ENCODE results near the gene JADE1.
A peak's percentile ranks its signal among the peaks of the same experiment; 100 is the strongest.

JADE1 gene

DNA sequence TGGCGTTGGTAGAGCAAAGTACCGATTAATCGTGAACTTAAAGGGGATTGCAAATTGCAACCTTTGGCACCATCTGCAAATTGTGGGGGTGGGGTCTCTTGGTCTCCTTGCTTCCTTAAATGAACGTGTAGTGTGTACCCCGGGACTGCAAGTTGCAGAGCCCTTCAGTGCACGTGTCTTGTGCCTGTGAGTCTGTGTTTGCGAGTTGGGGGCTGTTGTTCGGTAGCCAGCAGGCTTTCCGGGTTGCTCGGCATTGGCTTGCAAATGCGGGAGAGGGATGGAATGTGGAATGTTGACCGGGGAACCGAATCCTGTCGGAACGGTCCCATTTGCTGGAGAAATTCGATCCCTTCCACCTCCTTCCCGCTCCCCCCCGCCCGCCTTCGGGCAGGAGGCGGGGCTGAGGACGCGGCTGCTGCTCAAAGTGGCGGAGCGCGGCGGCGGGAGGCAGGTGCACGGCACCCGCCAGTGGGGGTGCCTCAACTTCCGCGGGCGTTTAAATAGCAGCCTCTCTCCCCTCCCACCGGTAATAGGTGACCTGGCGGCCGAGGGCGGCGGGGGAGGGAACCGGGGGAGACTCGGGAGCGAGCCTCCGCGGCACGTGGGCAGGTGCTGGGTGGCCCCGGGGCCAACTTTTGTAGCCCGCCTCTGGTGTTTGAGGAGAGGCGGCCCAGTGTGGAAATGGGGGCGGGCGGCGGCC is 1.5 kb downstream of the JADE1 start:
- DNase-seq = peak; percentile 51

- peak; percentile 43 for DNase-seq
Measured at GRCh38 chr4:128811571-128812441, 2.3 kb downstream of the JADE1 start.

DNA sequence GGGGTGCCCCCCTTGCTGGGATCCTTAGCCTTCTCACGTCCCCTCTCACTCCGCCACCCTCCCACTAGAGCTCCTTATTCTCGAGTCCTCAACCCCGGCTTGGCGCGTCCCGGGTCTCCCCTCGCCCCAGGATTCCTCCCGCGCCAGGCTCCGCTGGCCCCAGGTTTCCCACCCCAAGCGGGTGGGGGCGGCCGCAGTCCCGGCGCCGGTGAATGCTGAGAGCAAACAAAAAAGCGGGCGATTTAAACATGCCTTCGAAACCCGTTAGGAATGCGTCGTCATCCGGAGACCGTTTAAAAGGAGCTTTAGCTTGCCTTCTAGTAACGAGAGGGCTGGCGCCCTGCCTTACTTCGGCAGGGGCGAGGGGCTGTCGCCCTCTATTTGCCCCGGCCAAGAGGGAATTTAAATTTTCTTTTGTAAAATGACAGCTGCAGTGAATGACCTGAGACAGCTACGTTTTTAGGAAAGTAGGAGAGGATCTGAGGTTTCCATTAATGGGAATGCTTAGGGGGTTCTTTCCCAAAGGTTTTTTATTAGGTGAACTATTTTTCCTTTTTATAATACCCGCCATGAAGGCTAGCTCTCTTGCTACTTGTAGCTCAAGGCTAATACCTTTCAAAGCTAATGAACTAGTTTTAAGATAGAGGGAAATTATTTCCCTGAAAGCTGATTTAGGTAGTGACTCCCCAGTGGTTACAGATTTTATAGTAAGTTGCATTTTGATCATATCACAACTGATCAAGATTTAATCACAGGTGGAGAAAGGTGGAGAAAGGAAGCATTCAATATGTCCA is 3.1 kb downstream of the JADE1 start:
- no peak for DNase-seq

GRCh38 chr4:128813965-128814364 is 4.5 kb downstream of the JADE1 start:
- DNase-seq = no peak

DNA sequence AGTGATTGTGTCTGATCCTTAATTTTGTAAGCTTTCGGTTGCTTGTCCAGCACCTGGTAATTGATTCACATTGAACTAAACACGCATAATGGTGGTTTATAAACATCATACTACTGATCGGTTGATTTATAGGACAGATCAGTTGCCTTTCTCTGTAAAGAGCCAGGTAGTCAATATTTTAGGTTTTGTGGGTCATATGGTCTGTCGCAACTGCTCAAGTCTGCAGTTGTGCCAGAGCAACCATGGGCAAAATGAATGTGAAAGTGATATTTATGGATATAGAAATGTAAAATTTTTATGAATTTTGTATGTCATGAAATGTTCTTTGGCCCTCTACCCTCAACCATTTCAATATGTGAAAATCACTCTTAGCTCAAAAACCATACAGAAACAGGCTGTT is 8.9 kb downstream of the JADE1 start:
- no peak for DNase-seq

DNA sequence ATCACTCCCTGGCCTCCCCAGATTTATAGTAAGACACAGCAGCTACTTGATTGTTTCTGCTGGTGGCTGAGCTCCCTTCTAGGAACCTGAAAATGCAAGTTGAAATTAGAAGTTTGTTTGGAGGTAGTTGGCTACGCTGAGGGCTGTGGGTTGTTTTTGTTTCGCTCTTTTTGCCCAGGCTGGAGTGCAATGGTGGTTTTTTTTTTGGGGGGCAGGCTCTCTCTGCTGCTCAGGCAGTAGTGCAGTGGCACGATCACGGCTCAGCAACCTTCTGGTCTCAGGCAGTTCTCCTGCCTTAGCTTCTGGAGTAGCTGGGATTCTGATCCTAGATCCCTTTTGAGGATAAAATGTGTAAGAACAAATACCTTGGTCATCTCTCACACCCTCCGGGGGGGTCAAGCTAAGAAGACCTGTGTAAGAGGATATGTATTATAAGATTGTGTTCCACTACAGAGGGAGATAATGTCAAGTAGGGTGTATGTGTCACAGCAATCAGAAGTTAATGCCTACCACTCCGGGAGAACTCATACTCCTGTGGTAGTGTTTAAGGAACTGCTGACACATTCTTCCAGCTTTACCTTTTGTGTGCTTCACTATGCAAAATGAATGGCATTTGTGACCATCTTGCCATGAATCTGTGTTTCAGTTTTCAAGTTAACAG is 9.7 kb downstream of the JADE1 start:
- DNase-seq = no peak

DNA sequence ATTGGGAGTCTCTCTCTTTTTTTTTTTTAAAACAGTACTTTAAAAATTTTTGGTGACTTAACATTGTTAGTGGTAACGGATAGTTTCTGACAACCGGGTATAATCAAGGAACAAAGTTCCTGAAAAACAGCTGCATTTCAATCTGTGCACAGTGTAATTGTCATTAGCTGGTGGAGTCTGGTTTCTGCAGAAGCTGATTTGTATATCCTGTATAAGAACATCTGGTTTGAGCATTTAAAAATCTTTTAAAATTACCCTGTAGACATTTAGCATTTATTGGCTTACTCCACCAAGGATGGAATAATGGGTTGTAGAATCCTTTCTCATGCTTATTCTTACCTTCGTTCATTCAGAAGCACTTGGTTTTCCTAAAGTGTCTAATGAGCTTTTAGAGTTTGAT is 11.2 kb downstream of the JADE1 start:
- no peak for DNase-seq

GRCh38 chr4:128821151-128821550 is 11.7 kb downstream of the JADE1 start:
- DNase-seq = no peak

- DNase-seq = no peak
Measured at GRCh38 chr4:128823025-128823661, 13.6 kb downstream of the JADE1 start.

- DNase-seq = no peak
Measured at GRCh38 chr4:128825226-128825625, 15.7 kb downstream of the JADE1 start.

DNA sequence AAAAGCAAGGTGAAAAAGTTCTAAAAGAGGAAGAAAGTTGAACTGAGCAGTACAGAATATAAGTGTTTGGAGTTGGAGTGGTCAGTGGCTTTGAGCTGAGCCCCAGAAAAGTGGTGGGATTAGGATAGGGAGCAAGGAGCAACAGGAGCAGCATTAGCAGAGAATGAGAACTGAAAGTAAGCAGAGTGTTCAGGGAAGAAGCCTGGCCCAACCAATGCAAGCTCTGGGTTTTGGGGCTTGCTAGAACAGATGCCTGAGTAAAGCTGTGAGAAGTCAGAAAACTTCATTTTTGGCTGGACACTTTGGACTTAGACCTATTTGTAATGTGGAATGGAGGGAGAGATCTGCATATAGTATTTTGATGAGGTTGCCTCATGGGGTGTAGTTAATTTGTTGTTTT is 17.8 kb downstream of the JADE1 start:
- DNase-seq = no peak

GRCh38 chr4:128830906-128831503 is 21.5 kb downstream of the JADE1 start:
- DNase-seq = no peak

GRCh38 chr4:128831531-128832242 is 22.2 kb downstream of the JADE1 start:
- DNase-seq = peak; percentile 4

- DNase-seq = no peak
Measured at GRCh38 chr4:128832243-128832625, 22.7 kb downstream of the JADE1 start.

DNA sequence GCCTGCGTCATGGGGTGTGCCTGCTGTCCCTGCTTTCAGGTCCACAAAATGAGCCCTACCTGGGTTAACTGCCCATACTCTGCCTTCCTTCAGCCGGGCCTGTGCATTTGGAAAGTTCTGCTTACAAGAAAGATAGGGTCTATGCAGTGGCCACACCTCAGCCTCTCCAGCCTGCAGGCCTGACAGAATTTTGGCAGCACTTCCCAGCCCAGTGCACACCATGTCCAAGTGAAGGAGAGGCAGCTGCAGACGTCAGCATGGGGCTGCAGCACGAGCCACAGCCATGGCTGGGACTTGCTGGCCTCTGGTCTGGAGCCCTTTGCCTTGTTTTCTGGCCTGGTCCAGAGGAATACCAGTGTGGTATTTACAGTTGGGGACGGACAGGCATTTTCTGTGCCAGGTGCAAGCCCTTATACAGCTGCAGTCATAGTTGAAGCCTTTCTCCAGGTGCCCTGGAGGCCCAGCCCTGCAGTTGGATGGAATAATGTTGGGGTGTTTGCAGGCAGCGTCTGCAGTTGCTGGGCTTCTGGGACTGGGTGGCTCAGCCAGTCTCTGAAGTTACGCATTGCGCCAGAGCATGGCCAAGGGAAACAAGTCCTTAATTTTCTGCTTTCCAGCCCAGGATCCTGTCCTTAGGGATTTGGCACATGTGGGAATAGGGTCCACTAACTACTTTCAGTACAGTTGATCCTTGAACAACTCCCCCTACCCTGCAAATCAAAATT is 26.2 kb downstream of the JADE1 start:
- no peak for DNase-seq

DNA sequence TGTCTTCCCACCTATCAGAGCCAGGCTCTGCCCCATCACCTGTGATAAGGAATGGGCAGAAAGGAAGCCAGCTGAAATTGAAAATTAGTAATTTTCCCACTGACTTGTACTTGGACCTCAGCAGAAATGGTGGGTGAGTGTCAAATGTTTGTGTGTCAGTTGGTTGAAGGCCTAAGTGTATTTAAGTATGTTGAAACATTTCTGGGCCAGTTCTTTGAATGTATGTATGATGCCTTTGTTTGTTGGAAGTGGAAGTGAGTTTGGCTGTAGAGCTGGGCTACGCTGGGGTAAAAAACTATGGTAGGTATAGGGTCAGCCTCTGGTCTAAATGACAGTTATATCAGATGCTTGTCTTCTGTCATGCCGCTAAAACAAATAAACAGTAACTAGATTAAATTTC is 27.7 kb downstream of the JADE1 start:
- no peak for DNase-seq

DNA sequence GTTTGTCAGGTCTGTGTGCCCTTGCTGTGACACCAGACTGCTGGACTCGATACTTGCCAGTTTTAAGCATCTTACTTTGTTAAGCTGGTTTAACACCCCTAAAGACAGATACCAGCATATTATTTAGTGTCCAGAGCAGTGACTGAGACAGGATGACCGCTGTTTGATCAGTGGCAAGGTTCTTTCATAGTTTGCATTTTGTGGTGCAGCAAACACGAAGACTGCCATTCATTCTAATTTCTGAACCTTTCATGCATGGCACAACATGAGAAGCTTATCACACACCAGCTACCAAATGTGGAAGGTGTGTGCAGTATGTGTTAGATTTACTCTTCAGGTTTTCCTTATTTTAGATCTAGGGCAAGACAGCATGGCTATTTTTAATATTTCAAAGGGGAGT is 28.2 kb downstream of the JADE1 start:
- DNase-seq = no peak

GRCh38 chr4:128840711-128841318 is 31.3 kb downstream of the JADE1 start:
- no peak for DNase-seq

- DNase-seq = no peak
Measured at GRCh38 chr4:128841402-128841801, 31.9 kb downstream of the JADE1 start.

DNA sequence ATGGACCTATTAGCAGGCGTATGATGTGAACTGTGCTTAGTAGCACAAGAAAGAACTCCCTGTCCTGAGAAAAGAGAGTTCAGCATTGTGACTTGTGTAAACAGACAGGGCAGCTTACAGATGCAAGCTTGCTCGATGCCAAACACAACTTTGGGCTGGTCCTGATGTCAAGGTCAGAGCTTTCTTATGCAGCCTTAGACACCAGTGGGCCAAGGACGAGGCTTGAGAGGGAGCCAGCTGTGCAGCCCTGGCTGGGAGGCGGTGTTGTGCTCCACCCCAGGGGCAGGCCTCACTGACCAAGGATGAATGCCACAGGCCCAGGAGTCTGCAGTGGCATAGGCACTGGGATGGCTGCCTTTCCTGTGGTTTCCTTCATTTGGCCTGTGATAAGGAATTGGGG is 35.4 kb downstream of the JADE1 start:
- no peak for DNase-seq

Data from NCI-H2081 treated with DMSO at 0.1 percent for 48 hours (cell line).